HepG2 (cell line): Measurements from ENCODE around the gene NDUFAF5. TPM values are rescaled to one million over a fixed set of nuclear protein-coding genes. Genes with fewer than 3 reads are reported as not detected.

ENCODE experiments used
- ATAC-seq: fragments of 200-7000 bp; cut with Tn5 transposase; 3 replicates; pipeline ENCODE4 v1.9.1; 2020; ENCODE audit warnings: mild to moderate bottlenecking, moderate library complexity
- BruUV-seq: library from RNA; stranded (reverse); fragments of 400-500 nt; replicated peaks from 2 replicates; lab custom pipeline; 2021; lab: Mats Ljungman, UMichigan
- CTCF ChIA-PET: fragments of 300-600 bp; formaldehyde crosslinking; extraction: SDS; loops from one replicate; lab custom pipeline; 2021; ENCODE audit warnings: low total read pairs, inconsistent platforms, low intra/inter-chr PET ratio; lab: Yijun Ruan, JAX
- POLR2A ChIA-PET: fragments of 350-600 bp; sonication (Branson Sonifier 250); formaldehyde crosslinking; loops from one replicate; lab custom pipeline; 2020; ENCODE audit warnings: antibody characterized with exemption, inconsistent platforms; lab: Yijun Ruan, JAX
- DNase-seq: peaks from one replicate; pipeline ENCODE4 v3.0.0-alpha.2; 2015; ENCODE audit warnings: low spot score
- FAIRE-seq: peaks from 3 replicates; lab custom pipeline; 2011; peaks lifted over from hg19 to GRCh38; lab: Jason Lieb, UNC
- H2AFZ ChIP-seq: one replicate; pipeline ENCODE4 v1.6.1; 2011; ENCODE audit warnings: low read length, inconsistent platforms
- H3K27ac ChIP-seq: fragments of 300-600 bp; 3 replicates; pipeline ENCODE4 v1.8.0; 2011; ENCODE audit warnings: mixed run types, mild to moderate bottlenecking, mixed read lengths, low read length, inconsistent platforms; ENCODE audit not compliant: insufficient read depth; ENCODE audit errors: extremely low read length
- H3K27me3 ChIP-seq, 2 experiments: fragments of 200-600 bp in 1 of 2; 2 replicates in 1 of 2; 3 replicates in 1 of 2; pipeline versions ENCODE4 v1.6.0 to v1.8.0; 2011; ENCODE audit warnings: low read length in 2 of 2, mild to moderate bottlenecking in 2 of 2, moderate library complexity in 2 of 2, inconsistent platforms in 1 of 2; ENCODE audit not compliant: insufficient read depth in 2 of 2, control insufficient read depth in 1 of 2
- H3K36me3 ChIP-seq, 2 experiments: fragments of 200-600 bp in 1 of 2; replicated peaks in 1 of 2; 2 replicates in 1 of 2; 3 replicates in 1 of 2; pipeline versions ENCODE4 v1.5.1 to v1.8.0; 2011; ENCODE audit warnings: low read length in 2 of 2, inconsistent platforms in 1 of 2; ENCODE audit not compliant: insufficient read depth in 2 of 2, control insufficient read depth in 1 of 2
- H3K4me1 ChIP-seq: 2 replicates; pipeline ENCODE4 v1.5.1; 2012; ENCODE audit warnings: low read length, inconsistent platforms; ENCODE audit not compliant: insufficient read depth
- H3K4me2 ChIP-seq: 2 replicates; pipeline ENCODE4 v1.6.0; 2011; ENCODE audit warnings: low read depth, low read length, inconsistent platforms
- H3K4me3 ChIP-seq, 3 experiments: fragments of 200-600 bp in 1 of 3; sonication (generic), shearing (Covaris generic) in 1 of 3; replicated peaks in 1 of 3; 2 replicates each; pipeline ENCODE4 v1.5.1; 2011 to 2016; ENCODE audit warnings: low read length in 3 of 3, inconsistent platforms in 2 of 3, low read depth in 2 of 3, mild to moderate bottlenecking in 2 of 3, control low read depth in 1 of 3, mixed read lengths in 1 of 3; ENCODE audit not compliant: insufficient read depth in 1 of 3
- H3K79me2 ChIP-seq: one replicate; pipeline ENCODE4 v1.6.1; 2011; ENCODE audit warnings: low read length, inconsistent platforms; ENCODE audit not compliant: insufficient read depth
- H3K9ac ChIP-seq: 2 replicates; pipeline ENCODE4 v1.6.0; 2011; ENCODE audit warnings: mild to moderate bottlenecking, low read depth, low read length, inconsistent platforms; ENCODE audit not compliant: insufficient read depth
- H3K9me3 ChIP-seq: 2 replicates; pipeline ENCODE4 v1.5.1; 2012; ENCODE audit warnings: mild to moderate bottlenecking, low read length
- H4K20me1 ChIP-seq: 2 replicates; pipeline ENCODE4 v1.6.0; 2011; ENCODE audit warnings: inconsistent platforms, mild to moderate bottlenecking, low read length, moderate library complexity; ENCODE audit not compliant: insufficient read depth
- ARHGAP35 ChIP-seq: sonication (generic); formaldehyde crosslinking; IDR thresholded peaks from 2 replicates; pipeline ENCODE4 v1.9.0; 2022; ENCODE audit warnings: mild to moderate bottlenecking, inconsistent platforms, moderate library complexity, missing genetic modification reagents, borderline replicate concordance
- CBX2 ChIP-seq, 2 experiments: fragments of 200-600 bp in 1 of 2; sonication (generic); formaldehyde crosslinking in 1 of 2; IDR thresholded peaks; 2 replicates each; pipeline versions ENCODE4 v1.7.0 to v1.8.1; 2018 to 2022; ENCODE audit warnings: low read depth in 2 of 2, low read length in 1 of 2, mild to moderate bottlenecking in 1 of 2, missing genetic modification reagents in 1 of 2
- DNMT3B ChIP-seq: conservative IDR thresholded peaks from 2 replicates; pipeline ENCODE4 v1.6.1; 2016; ENCODE audit warnings: missing biosample characterization, control low read depth
- DPF2 ChIP-seq: sonication (generic); formaldehyde crosslinking; IDR thresholded peaks from 2 replicates; pipeline ENCODE4 v1.4.0; 2020; ENCODE audit warnings: mild to moderate bottlenecking, low read depth, missing genetic modification reagents, borderline replicate concordance
- LCORL ChIP-seq, 2 experiments: fragments of 450-650 bp in 1 of 2; sonication (generic) in 1 of 2; formaldehyde crosslinking in 1 of 2; IDR thresholded peaks; 2 replicates each; pipeline versions ENCODE4 v1.5.0 to v1.6.1; 2017 to 2020; ENCODE audit warnings: antibody characterized with exemption in 1 of 2, missing genetic modification reagents in 1 of 2
- RBM22 ChIP-seq: fragments of 200-400 bp; formaldehyde crosslinking; optimal IDR thresholded peaks from 2 replicates; pipeline ENCODE3; 2017; ENCODE audit warnings: mild to moderate bottlenecking, low read length, moderate library complexity
- SMAD3 ChIP-seq: sonication (generic); formaldehyde crosslinking; IDR thresholded peaks from 2 replicates; pipeline ENCODE4 v1.4.0; 2020; ENCODE audit warnings: missing genetic modification reagents
- TARDBP ChIP-seq: sonication (generic); formaldehyde crosslinking; IDR thresholded peaks from 2 replicates; pipeline ENCODE4 v1.8.0; 2022; ENCODE audit warnings: mild to moderate bottlenecking, missing genetic modification reagents
- TEAD3 ChIP-seq: optimal IDR thresholded peaks from 2 replicates; pipeline ENCODE3; 2016; ENCODE audit warnings: borderline replicate concordance
- THYN1 ChIP-seq: sonication (generic); formaldehyde crosslinking; IDR thresholded peaks from 2 replicates; pipeline ENCODE4 v1.8.1; 2023; ENCODE audit warnings: low read depth, mild to moderate bottlenecking, moderate library complexity, missing genetic modification reagents, borderline replicate concordance
- TOPORS ChIP-seq: sonication (generic); formaldehyde crosslinking; IDR thresholded peaks from 2 replicates; pipeline ENCODE4 v1.8.0; 2023; ENCODE audit warnings: mild to moderate bottlenecking, missing genetic modification reagents
- ZNF101 ChIP-seq: sonication (generic); formaldehyde crosslinking; IDR thresholded peaks from 2 replicates; pipeline ENCODE4 v1.4.0; 2020; ENCODE audit warnings: mild to moderate bottlenecking, low read depth, missing genetic modification reagents, borderline replicate concordance
- ZNF12 ChIP-seq: sonication (generic); formaldehyde crosslinking; IDR thresholded peaks from 2 replicates; pipeline ENCODE4 v1.5.0; 2020; ENCODE audit warnings: missing genetic modification reagents
- ZNF354B ChIP-seq: sonication (generic); formaldehyde crosslinking; IDR thresholded peaks from 2 replicates; pipeline ENCODE4 v1.8.0; 2022; ENCODE audit warnings: mild to moderate bottlenecking, missing genetic modification reagents
- ZNF558 ChIP-seq: sonication (generic); formaldehyde crosslinking; IDR thresholded peaks from 2 replicates; pipeline ENCODE4 v1.9.0; 2022; ENCODE audit warnings: mild to moderate bottlenecking, missing genetic modification reagents, borderline replicate concordance
- ZNF672 ChIP-seq: sonication (generic); formaldehyde crosslinking; IDR thresholded peaks from 2 replicates; pipeline ENCODE4 v1.8.1; 2022; ENCODE audit warnings: missing genetic modification reagents
- ZNF724P ChIP-seq: sonication (generic); formaldehyde crosslinking; IDR thresholded peaks from 2 replicates; pipeline ENCODE4 v1.8.0; 2022; ENCODE audit warnings: missing genetic modification reagents, borderline replicate concordance
- ZNF768 ChIP-seq: sonication (generic); formaldehyde crosslinking; IDR thresholded peaks from 2 replicates; pipeline ENCODE4 v1.4.0; 2020; ENCODE audit warnings: missing genetic modification reagents
- WGBS: methylation state at CpG from one replicate; pipeline ENCODE4 v1.1.6; 2017; ENCODE audit warnings: low lambda C conversion rate; 5-methylcytosine and 5-hydroxymethylcytosine counted together
- in situ Hi-C: cut with HindIII; loops from 2 replicates; pipeline ENCODE4 v1.10.0; 2017; ENCODE audit warnings: low pct_unique_long_range_greater_than_20kb; ENCODE audit not compliant: extremely low pct_ligation_motif_present
- intact Hi-C: fragments of 100-400 bp; cut with micrococcal nuclease; formaldehyde crosslinking; loops from one replicate; pipeline ENCODE4 v1.10.0; 2022; ENCODE audit not compliant: unreplicated experiment
- polyA plus RNA-seq, 8 experiments: library from polyadenylated mRNA; depleted of rRNA in 3 of 8; stranded (reverse) in 7 of 8; unstranded in 1 of 8; fragments of >200 nt; fragmentation: Illumina TruSeq in 4 of 8; extraction: Trizol in 4 of 8; gene quantifications; 2 replicates each; pipeline versions ENCODE4 v1.2.1 to v1.2.3, GENCODE V29; 2011 to 2016; ENCODE audit warnings: low read depth in 4 of 8, missing spikeins in 1 of 8, mixed read lengths in 1 of 8; ENCODE audit not compliant: insufficient read depth in 1 of 8
- total RNA-seq, 5 experiments: library from RNA; depleted of rRNA; stranded (reverse); fragments of >200 nt; fragmentation: Illumina TruSeq; extraction: Trizol; gene quantifications; 2 replicates each; pipeline ENCODE4 v1.2.3, GENCODE V29; 2016; ENCODE audit warnings: low read depth in 1 of 5
- TF ChIP-seq, protein P1 (sequence below): sonication (generic); formaldehyde crosslinking; IDR thresholded peaks from 2 replicates; pipeline ENCODE4 v1.8.1; 2023; ENCODE audit warnings: mild to moderate bottlenecking, missing genetic modification reagents
- TF ChIP-seq, protein P2 (sequence below): sonication (generic); formaldehyde crosslinking; conservative IDR thresholded peaks from 2 replicates; pipeline ENCODE4 v1.4.0; 2020; ENCODE audit warnings: missing genetic modification reagents

NDUFAF5 gene
- total and polyA plus RNA-seq, 2 of the 13 experiments (the other 11 are each of a cell fraction or from before 2014, with no cell fraction given) = 23.1 to 66.7 TPM

DNA sequence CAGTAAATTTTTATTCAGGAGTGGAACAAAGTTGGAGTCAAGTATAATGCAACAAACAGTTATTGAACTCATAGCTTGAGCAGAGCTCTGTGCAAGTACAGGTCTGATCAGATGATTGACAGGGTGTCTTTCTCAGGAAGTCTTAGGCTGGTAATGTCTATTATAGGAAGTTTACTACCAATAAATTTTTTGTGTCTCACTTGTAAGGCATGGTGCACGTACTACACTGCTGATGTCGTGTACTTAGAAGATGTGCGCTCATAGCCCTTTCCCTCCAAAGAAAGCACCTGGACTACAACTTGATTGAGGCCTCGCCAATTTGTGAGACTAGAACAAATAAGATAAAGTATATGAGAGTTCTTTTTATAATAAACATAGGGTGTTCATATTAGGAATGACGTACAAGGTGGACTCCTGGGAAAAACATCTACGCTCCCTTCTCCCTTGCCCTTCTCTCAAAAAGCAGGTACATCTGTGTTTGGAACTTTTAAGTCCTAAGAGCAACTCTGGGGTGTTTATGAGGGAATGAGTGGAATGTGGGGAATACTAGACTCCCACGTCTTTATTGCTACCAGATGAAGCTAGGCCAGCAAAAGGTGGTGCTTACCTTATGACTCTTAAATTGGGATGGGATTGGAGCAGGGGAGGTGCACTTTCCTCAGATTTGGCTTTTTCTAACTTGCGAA lies 1.5 kb downstream of the NDUFAF5 start:
- BruUV-seq = no TSS peak
- WGBS = 71% methylated on average over 8 of the region's 8 CpGs
- Histone ChIP-seq H2AFZ (no peak overlapping the region), H3K4me3 (peak overlapping the region; percentile 84 to 90 (median 86); a peak in 5 of 6 replicates), H3K9ac (peak overlapping the region; percentile 83), H3K4me1 (peaks cover 68% of the 10 kb centered on the region), H3K79me2 (peaks cover 74% of the 10 kb centered on the region), H3K36me3 (peaks cover 21 to 44% of the 10 kb centered on the region in 2 experiments), H3K27ac (peak overlapping the region; percentile 93), H4K20me1 (no peaks in the 10 kb centered on the region; the same call in 1 of the 2 replicates), H3K27me3 (no peaks in the 10 kb centered on the region; a peak in 1 of 5 replicates), H3K4me2 (peak overlapping the region; percentile 88), H3K9me3 (no peaks in the 10 kb centered on the region)
- ChIA-PET CTCF (no interaction called here), POLR2A (interaction anchor here (1.7 to 3.1 kb wide), 3 partner anchors 11 to 14 kb away, joined by 8 to 24 read pairs (median 11); no protein-coding TSS in a partner anchor)
- FAIRE-seq (no peak), DNase-seq (no peak), ATAC-seq (no peak)
- in situ Hi-C loops (loop anchor here (10.0 kb wide), 2 partner anchors 811 to 861 kb away; no protein-coding TSS in a partner anchor), intact Hi-C loops (loop anchor here (5.0 to 10.0 kb wide), 3 partner anchors 461 to 859 kb away; no protein-coding TSS in a partner anchor)
- TF ChIP-seq ZNF12 (CRISPR knock-in tag) = no peak
- TF ChIP-seq TARDBP (CRISPR knock-in tag) = peak; percentile 53; the same call in 1 of the 2 replicates
- 0 out of 2 replicates have a peak, but pooled peaks have one; percentile 68 for TF ChIP-seq ZNF354B (CRISPR knock-in tag)
- TF ChIP-seq ZNF558 (CRISPR knock-in tag) = no peak
- TF ChIP-seq ARHGAP35 (CRISPR knock-in tag) = no peak
- TF ChIP-seq, protein P1, sequence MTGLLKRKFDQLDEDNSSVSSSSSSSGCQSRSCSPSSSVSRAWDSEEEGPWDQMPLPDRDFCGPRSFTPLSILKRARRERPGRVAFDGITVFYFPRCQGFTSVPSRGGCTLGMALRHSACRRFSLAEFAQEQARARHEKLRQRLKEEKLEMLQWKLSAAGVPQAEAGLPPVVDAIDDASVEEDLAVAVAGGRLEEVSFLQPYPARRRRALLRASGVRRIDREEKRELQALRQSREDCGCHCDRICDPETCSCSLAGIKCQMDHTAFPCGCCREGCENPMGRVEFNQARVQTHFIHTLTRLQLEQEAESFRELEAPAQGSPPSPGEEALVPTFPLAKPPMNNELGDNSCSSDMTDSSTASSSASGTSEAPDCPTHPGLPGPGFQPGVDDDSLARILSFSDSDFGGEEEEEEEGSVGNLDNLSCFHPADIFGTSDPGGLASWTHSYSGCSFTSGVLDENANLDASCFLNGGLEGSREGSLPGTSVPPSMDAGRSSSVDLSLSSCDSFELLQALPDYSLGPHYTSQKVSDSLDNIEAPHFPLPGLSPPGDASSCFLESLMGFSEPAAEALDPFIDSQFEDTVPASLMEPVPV (CRISPR knock-in tag) = 0 out of 2 replicates have a peak, but pooled peaks have one; percentile 53
- no peak for TF ChIP-seq ZNF101 (CRISPR knock-in tag)
- 0 out of 2 replicates have a peak, but pooled peaks have one; percentile 77 for TF ChIP-seq THYN1 (CRISPR knock-in tag)
- TF ChIP-seq, protein P2, sequence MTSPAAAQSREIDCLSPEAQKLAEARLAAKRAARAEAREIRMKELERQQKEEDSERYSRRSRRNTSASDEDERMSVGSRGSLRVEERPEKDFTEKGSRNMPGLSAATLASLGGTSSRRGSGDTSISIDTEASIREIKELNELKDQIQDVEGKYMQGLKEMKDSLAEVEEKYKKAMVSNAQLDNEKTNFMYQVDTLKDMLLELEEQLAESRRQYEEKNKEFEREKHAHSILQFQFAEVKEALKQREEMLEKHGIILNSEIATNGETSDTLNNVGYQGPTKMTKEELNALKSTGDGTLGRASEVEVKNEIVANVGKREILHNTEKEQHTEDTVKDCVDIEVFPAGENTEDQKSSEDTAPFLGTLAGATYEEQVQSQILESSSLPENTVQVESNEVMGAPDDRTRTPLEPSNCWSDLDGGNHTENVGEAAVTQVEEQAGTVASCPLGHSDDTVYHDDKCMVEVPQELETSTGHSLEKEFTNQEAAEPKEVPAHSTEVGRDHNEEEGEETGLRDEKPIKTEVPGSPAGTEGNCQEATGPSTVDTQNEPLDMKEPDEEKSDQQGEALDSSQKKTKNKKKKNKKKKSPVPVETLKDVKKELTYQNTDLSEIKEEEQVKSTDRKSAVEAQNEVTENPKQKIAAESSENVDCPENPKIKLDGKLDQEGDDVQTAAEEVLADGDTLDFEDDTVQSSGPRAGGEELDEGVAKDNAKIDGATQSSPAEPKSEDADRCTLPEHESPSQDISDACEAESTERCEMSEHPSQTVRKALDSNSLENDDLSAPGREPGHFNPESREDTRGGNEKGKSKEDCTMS = no peak
- no peak for TF ChIP-seq ZNF724P (CRISPR knock-in tag)
- TF ChIP-seq CBX2 (IDR thresholded peaks at IDR 0.05; ENCODE audit: low read depth, low read length) = no peak
- TF ChIP-seq CBX2 (CRISPR knock-in tag; IDR thresholded peaks at IDR 0.05; ENCODE audit: low read depth) = no peak
- TF ChIP-seq RBM22 = no peak
- TF ChIP-seq ZNF768 (CRISPR knock-in tag) = no peak
- 0 out of 2 replicates have a peak, but pooled peaks have one; percentile 37 for TF ChIP-seq DNMT3B (CRISPR knock-in tag)
- no peak for TF ChIP-seq SMAD3 (CRISPR knock-in tag)
- TF ChIP-seq TEAD3 (CRISPR knock-in tag) = peak; percentile 73
- TF ChIP-seq TOPORS = no peak
- no peak for TF ChIP-seq ZNF672 (CRISPR knock-in tag)
- TF ChIP-seq DPF2 (CRISPR knock-in tag) = no peak
- TF ChIP-seq LCORL (IDR thresholded peaks at IDR 0.05) = no peak
- no peak for TF ChIP-seq LCORL (CRISPR knock-in tag; IDR thresholded peaks at IDR 0.05)
